Measurements from ENCODE around the gene OGFOD3.

- TF ChIP-seq POLR2A (IDR thresholded peaks at IDR 0.05; ENCODE audit: low read length) (no peak), GATA1 (IDR thresholded peaks at IDR 0.05; ENCODE audit: low read depth, low read length) (no peak)
Measured at GRCh38 chr17:82383411-82383810, 35.0 kb downstream of the OGFOD3 start.
